ENCODE data around the gene SLC9A7.

The SLC9A7 gene

DNA sequence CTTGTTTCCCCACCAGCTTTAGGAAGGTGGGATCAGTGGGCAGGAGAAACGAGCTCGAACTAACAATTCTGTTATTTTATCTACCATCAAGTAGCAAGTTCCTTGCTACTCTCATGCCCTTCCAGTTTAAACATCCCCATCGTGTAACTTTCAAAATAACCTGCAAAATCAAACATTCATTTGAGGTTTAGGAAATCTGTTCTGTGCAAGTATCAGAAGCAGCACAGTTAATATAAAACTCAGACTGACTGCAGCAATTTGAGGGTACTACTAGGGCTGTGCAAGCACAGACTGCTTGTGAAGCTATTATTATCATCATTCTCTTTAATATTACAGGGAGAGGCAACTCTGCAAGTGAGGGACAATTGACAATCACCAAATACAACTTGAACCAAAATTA lies 137.3 kb downstream of the SLC9A7 start:
- H3K4me3 ChIP-seq (ENCODE audit: low read depth, low read length), result no peak overlapping the region
- H2BK5ac ChIP-seq (ENCODE audit: low read depth, low read length, poor library complexity), result no peak overlapping the region
- H3K27me3 ChIP-seq (ENCODE audit: insufficient read depth, low read length), result no peaks in the 10 kb centered on the region
- H2BK12ac ChIP-seq (ENCODE audit: low read length), result no peak overlapping the region
- H4K12ac ChIP-seq (ENCODE audit: low read depth, low read length), result no peak overlapping the region
- no peak overlapping the region for H3K27ac ChIP-seq (ENCODE audit: low read depth, low read length)
- no peaks in the 10 kb centered on the region for H3K79me1 ChIP-seq (ENCODE audit: low read length)
- H3K79me2 ChIP-seq (ENCODE audit: control insufficient read depth, insufficient read depth, low read length, poor library complexity), result no peaks in the 10 kb centered on the region
- H2AFZ ChIP-seq (ENCODE audit: insufficient read depth, low read length, poor library complexity), result no peak overlapping the region
- H3K4me2 ChIP-seq (ENCODE audit: low read length), result no peak overlapping the region
- H4K8ac ChIP-seq (ENCODE audit: low read depth, low read length), result no peak overlapping the region
- no peak overlapping the region for H2AK5ac ChIP-seq (ENCODE audit: low read length)
- whole genome bisulfite sequencing (ENCODE audit: extremely low coverage, insufficient coverage, insufficient read length), result no CpG with 5 or more reads among the region's 3 CpGs
- no peak overlapping the region for H2BK120ac ChIP-seq (ENCODE audit: insufficient read depth, low read length, poor library complexity)
- DNase-seq, result no peak
- H4K91ac ChIP-seq (ENCODE audit: low read depth, low read length), result no peak overlapping the region
- H3K18ac ChIP-seq (ENCODE audit: low read length), result no peak overlapping the region
- no peak overlapping the region for H3K4ac ChIP-seq (ENCODE audit: low read depth, low read length)
- no peak overlapping the region for H3K9ac ChIP-seq (ENCODE audit: low read length)
- H3K14ac ChIP-seq (ENCODE audit: low read length), result no peak overlapping the region
- H3K9me3 ChIP-seq (ENCODE audit: insufficient read depth, low read depth, low read length), result no peaks in the 10 kb centered on the region
- peaks cover 0 to 2% of the 10 kb centered on the region in 2 experiments for H3K36me3 ChIP-seq (ENCODE audit: control insufficient read depth in 1 of 2, insufficient read depth in 2 of 2, low read length in 2 of 2)
- no peak overlapping the region for H3K23ac ChIP-seq (ENCODE audit: low read length)
- H3K4me1 ChIP-seq (ENCODE audit: control insufficient read depth in 1 of 2, insufficient read depth in 2 of 2, low read length in 2 of 2), result no peaks in the 10 kb centered on the region

DNA sequence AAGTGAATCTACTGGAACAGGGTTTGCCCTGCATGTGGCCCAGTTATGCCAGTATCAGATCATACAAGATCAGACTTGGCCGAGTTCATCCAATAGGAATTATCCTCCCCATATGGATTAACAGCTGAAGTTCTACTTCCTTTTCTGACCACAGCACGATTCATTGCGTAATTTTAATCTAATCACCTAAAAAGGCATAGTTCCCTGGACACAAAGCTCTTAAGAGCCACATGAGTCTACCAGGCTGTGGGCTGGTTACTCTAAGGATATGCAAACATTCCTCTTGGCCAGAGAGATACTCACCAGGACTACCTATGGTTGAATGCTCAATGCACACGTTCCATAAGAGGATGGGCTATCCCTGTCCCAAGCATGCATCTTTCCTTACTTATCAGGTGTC lies 138.4 kb downstream of the SLC9A7 start:
- Histone ChIP-seq H3K27me3 (ENCODE audit: insufficient read depth, low read length) (no peaks in the 10 kb centered on the region), H3K18ac (ENCODE audit: low read length) (no peak overlapping the region), H2BK5ac (ENCODE audit: low read depth, low read length, poor library complexity) (no peak overlapping the region), H3K27ac (ENCODE audit: low read depth, low read length) (no peak overlapping the region), H3K4me1 (ENCODE audit: control insufficient read depth in 1 of 2, insufficient read depth in 2 of 2, low read length in 2 of 2) (no peaks in the 10 kb centered on the region), H4K12ac (ENCODE audit: low read depth, low read length) (no peak overlapping the region), H3K79me2 (ENCODE audit: control insufficient read depth, insufficient read depth, low read length, poor library complexity) (no peaks in the 10 kb centered on the region), H3K4me3 (ENCODE audit: low read depth, low read length) (no peak overlapping the region), H3K4me2 (ENCODE audit: low read length) (no peak overlapping the region), H3K4ac (ENCODE audit: low read depth, low read length) (no peak overlapping the region), H2AFZ (ENCODE audit: insufficient read depth, low read length, poor library complexity) (no peak overlapping the region), H4K91ac (ENCODE audit: low read depth, low read length) (no peak overlapping the region), H3K14ac (ENCODE audit: low read length) (no peak overlapping the region), H2BK120ac (ENCODE audit: insufficient read depth, low read length, poor library complexity) (no peak overlapping the region), H3K9ac (ENCODE audit: low read length) (no peak overlapping the region), H2BK12ac (ENCODE audit: low read length) (no peak overlapping the region), H3K9me3 (ENCODE audit: insufficient read depth, low read depth, low read length) (no peaks in the 10 kb centered on the region), H4K8ac (ENCODE audit: low read depth, low read length) (no peak overlapping the region), H3K36me3 (ENCODE audit: control insufficient read depth in 1 of 2, insufficient read depth in 2 of 2, low read length in 2 of 2) (peaks cover 0 to 2% of the 10 kb centered on the region in 2 experiments), H3K23ac (ENCODE audit: low read length) (no peak overlapping the region), H2AK5ac (ENCODE audit: low read length) (no peak overlapping the region), H3K79me1 (ENCODE audit: low read length) (no peaks in the 10 kb centered on the region)
- WGBS (ENCODE audit: extremely low coverage, insufficient coverage, insufficient read length), result no CpG with 5 or more reads among the region's 4 CpGs
- no peak for DNase-seq

DNA sequence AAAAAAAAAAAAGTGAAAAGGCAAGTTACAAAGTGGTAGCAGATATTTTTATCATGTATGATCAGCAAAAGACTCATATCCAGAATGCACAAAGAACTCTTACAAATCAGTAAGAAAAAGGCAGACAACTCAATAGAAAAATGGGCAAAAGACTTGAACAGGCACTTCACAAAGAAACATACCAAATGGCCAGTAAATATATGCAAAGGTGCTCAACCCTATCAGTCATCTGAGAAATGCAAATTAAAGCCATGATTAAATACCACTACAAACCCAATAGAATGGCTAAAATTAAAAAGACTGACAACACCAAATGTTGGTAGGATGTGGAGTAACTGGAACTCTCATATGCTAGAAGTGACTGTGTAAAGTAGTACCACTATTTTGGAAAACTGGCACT lies 140.0 kb downstream of the SLC9A7 start:
- H2BK120ac ChIP-seq (ENCODE audit: insufficient read depth, low read length, poor library complexity), result no peak overlapping the region

DNA sequence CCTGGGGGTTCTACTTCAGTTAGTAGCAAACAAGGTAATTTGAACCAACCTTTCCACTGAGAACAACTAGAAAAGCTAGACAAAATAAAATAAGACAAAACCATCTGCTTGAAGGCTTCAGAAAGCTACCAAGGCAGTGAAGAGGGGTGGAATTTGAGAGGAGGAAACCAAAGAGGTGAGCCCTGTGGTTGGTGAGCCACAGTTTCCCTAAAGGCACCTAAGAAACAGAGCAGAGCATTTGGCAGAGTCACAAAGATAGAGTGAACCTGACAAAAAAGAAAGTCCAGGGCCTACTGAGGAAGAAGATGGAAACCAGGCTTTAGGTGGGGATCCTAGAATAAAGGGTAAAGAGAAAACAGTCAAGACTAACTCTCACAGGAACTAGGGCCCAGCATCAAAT lies 141.0 kb downstream of the SLC9A7 start:
- no peak overlapping the region for H3K27ac ChIP-seq (ENCODE audit: low read depth, low read length)
- H2BK120ac ChIP-seq (ENCODE audit: insufficient read depth, low read length, poor library complexity), result no peak overlapping the region
- H3K9me3 ChIP-seq (ENCODE audit: insufficient read depth, low read depth, low read length), result no peaks in the 10 kb centered on the region
- no peak for DNase-seq
- H3K4me2 ChIP-seq (ENCODE audit: low read length), result no peak overlapping the region
- no peak overlapping the region for H4K8ac ChIP-seq (ENCODE audit: low read depth, low read length)
- H3K27me3 ChIP-seq (ENCODE audit: insufficient read depth, low read length), result no peaks in the 10 kb centered on the region
- no peak overlapping the region for H3K4ac ChIP-seq (ENCODE audit: low read depth, low read length)
- H3K36me3 ChIP-seq (ENCODE audit: control insufficient read depth in 1 of 2, insufficient read depth in 2 of 2, low read length in 2 of 2), result peaks cover 0 to 3% of the 10 kb centered on the region in 2 experiments
- H3K4me3 ChIP-seq (ENCODE audit: low read depth, low read length), result no peak overlapping the region
- H3K14ac ChIP-seq (ENCODE audit: low read length), result no peak overlapping the region
- no peak overlapping the region for H3K23ac ChIP-seq (ENCODE audit: low read length)
- no peak overlapping the region for H3K18ac ChIP-seq (ENCODE audit: low read length)
- no peak overlapping the region for H2BK5ac ChIP-seq (ENCODE audit: low read depth, low read length, poor library complexity)
- H3K4me1 ChIP-seq (ENCODE audit: control insufficient read depth in 1 of 2, insufficient read depth in 2 of 2, low read length in 2 of 2), result no peaks in the 10 kb centered on the region
- H3K9ac ChIP-seq (ENCODE audit: low read length), result no peak overlapping the region
- H2BK12ac ChIP-seq (ENCODE audit: low read length), result no peak overlapping the region
- no peaks in the 10 kb centered on the region for H3K79me1 ChIP-seq (ENCODE audit: low read length)
- no peak overlapping the region for H4K12ac ChIP-seq (ENCODE audit: low read depth, low read length)
- H2AK5ac ChIP-seq (ENCODE audit: low read length), result no peak overlapping the region
- no peak overlapping the region for H4K91ac ChIP-seq (ENCODE audit: low read depth, low read length)
- H3K79me2 ChIP-seq (ENCODE audit: control insufficient read depth, insufficient read depth, low read length, poor library complexity), result no peaks in the 10 kb centered on the region
- no peak overlapping the region for H2AFZ ChIP-seq (ENCODE audit: insufficient read depth, low read length, poor library complexity)

More for the DNA sequence above, 140.0 kb downstream of the SLC9A7 start:
- peaks cover 0 to 2% of the 10 kb centered on the region in 2 experiments for H3K36me3 ChIP-seq (ENCODE audit: control insufficient read depth in 1 of 2, insufficient read depth in 2 of 2, low read length in 2 of 2)
- no peaks in the 10 kb centered on the region for H3K79me1 ChIP-seq (ENCODE audit: low read length)
- H2BK5ac ChIP-seq (ENCODE audit: low read depth, low read length, poor library complexity), result no peak overlapping the region
- H3K4me3 ChIP-seq (ENCODE audit: low read depth, low read length), result no peak overlapping the region
- H2AK5ac ChIP-seq (ENCODE audit: low read length), result no peak overlapping the region
- H4K8ac ChIP-seq (ENCODE audit: low read depth, low read length), result no peak overlapping the region
- H3K4me1 ChIP-seq (ENCODE audit: control insufficient read depth in 1 of 2, insufficient read depth in 2 of 2, low read length in 2 of 2), result no peaks in the 10 kb centered on the region
- no peak overlapping the region for H3K9ac ChIP-seq (ENCODE audit: low read length)
- no peak overlapping the region for H4K12ac ChIP-seq (ENCODE audit: low read depth, low read length)
- no peaks in the 10 kb centered on the region for H3K27me3 ChIP-seq (ENCODE audit: insufficient read depth, low read length)
- H3K27ac ChIP-seq (ENCODE audit: low read depth, low read length), result no peak overlapping the region
- H3K4me2 ChIP-seq (ENCODE audit: low read length), result no peak overlapping the region
- no peak overlapping the region for H4K91ac ChIP-seq (ENCODE audit: low read depth, low read length)
- no peaks in the 10 kb centered on the region for H3K79me2 ChIP-seq (ENCODE audit: control insufficient read depth, insufficient read depth, low read length, poor library complexity)
- no peak overlapping the region for H3K14ac ChIP-seq (ENCODE audit: low read length)
- DNase-seq, result no peak
- no peaks in the 10 kb centered on the region for H3K9me3 ChIP-seq (ENCODE audit: insufficient read depth, low read depth, low read length)
- no peak overlapping the region for H3K4ac ChIP-seq (ENCODE audit: low read depth, low read length)
- no peak overlapping the region for H3K23ac ChIP-seq (ENCODE audit: low read length)
- H2BK12ac ChIP-seq (ENCODE audit: low read length), result no peak overlapping the region
- H3K18ac ChIP-seq (ENCODE audit: low read length), result no peak overlapping the region
- H2AFZ ChIP-seq (ENCODE audit: insufficient read depth, low read length, poor library complexity), result no peak overlapping the region
